Gastrocnemius medialis (tissue), 4 donors: Measurements from ENCODE around the gene STOX2. TPM values are rescaled to one million over a fixed set of nuclear protein-coding genes. Genes with fewer than 3 reads are reported as not detected.

ENCODE experiments used
- ATAC-seq, 2 donors: fragments of 150-250 bp; one replicate each; pipeline ENCODE4 v1.9.1; 2016
- DNase-seq, 2 donors: peaks; one replicate each; pipeline ENCODE4 v3.0.0-alpha.2; 2019
- H3K27ac ChIP-seq, 4 donors: fragments of 200-600 bp; sonication (generic); 1 replicate in 1 of 4; 2 replicates in 3 of 4; pipeline ENCODE4 v1.5.1; 2016 to 2018; ENCODE audit warnings: mild to moderate bottlenecking in 2 of 4, moderate library complexity in 1 of 4
- H3K27me3 ChIP-seq, 3 donors: fragments of 200-600 bp; sonication (generic) in 2 of 3; 1 replicate in 1 of 3; 2 replicates in 2 of 3; pipeline versions ENCODE4 v1.5.1 to v1.6.0; 2016 to 2019; ENCODE audit warnings: mild to moderate bottlenecking in 1 of 3, moderate library complexity in 1 of 3
- H3K36me3 ChIP-seq, 2 donors: fragments of 200-600 bp; sonication (generic) in 1 of 2; one replicate each; pipeline ENCODE4 v1.5.1; 2017 to 2018
- H3K4me1 ChIP-seq, 2 donors: fragments of 200-600 bp; sonication (generic) in 1 of 2; one replicate each; pipeline ENCODE4 v1.5.1; 2016 to 2017; ENCODE audit warnings: mild to moderate bottlenecking in 2 of 2
- H3K4me3 ChIP-seq, 4 donors: fragments of 200-600 bp; sonication (generic) in 3 of 4; 1 replicate in 1 of 4; 2 replicates in 3 of 4; pipeline ENCODE4 v1.5.1; 2016 to 2019; ENCODE audit warnings: mild to moderate bottlenecking in 2 of 4
- H3K9me3 ChIP-seq, 3 donors: fragments of 200-600 bp; sonication (generic) in 2 of 3; 1 replicate in 1 of 3; 2 replicates in 2 of 3; pipeline ENCODE4 v1.5.1; 2016 to 2019
- CTCF ChIP-seq, 5 experiments: fragments of 450-650 bp in 3 of 5; fragments of 200-600 bp in 2 of 5; sonication (generic) in 2 of 5; IDR thresholded peaks in 4 of 5; conservative IDR thresholded peaks in 1 of 5; 1 replicate in 4 of 5; 2 replicates in 1 of 5; pipeline ENCODE4 v1.5.1; 2016 to 2019; ENCODE audit warnings: antibody characterized with exemption in 5 of 5, mild to moderate bottlenecking in 3 of 5, moderate library complexity in 3 of 5
- POLR2A ChIP-seq, 2 donors: fragments of 450-650 bp; IDR thresholded peaks; one replicate each; pipeline ENCODE4 v1.6.1; 2017; ENCODE audit warnings: antibody characterized with exemption in 2 of 2, mild to moderate bottlenecking in 2 of 2, moderate library complexity in 2 of 2
- in situ Hi-C, 4 donors: fragments of 200-750 bp; cut with MboI; loops; one replicate each; pipeline versions ENCODE4 v1.15.0 to v1.8.0; 2017; ENCODE audit warnings: low sequenced_read_pairs in 4 of 4
- intact Hi-C: fragments of 100-400 bp; cut with DNase I; formaldehyde crosslinking; loops from one replicate; pipeline ENCODE4 v1.15.1; 2023; ENCODE audit warnings: low total_unique reads
- total RNA-seq, 4 donors: library from RNA; depleted of rRNA; stranded (reverse); fragments of >200 nt; gene quantifications; one replicate each; pipeline versions ENCODE4 v1.1.0 to v1.2.3, GENCODE V29; 2016

STOX2 gene
- total RNA-seq, 4 donors from 2014 or later: 3.3 to 8.3 (median 5.9) TPM

GRCh38 chr4:183907871-183908683 lies 3.0 kb downstream of the STOX2 start:
- in situ Hi-C loops: no loop called here
- no peaks in the 10 kb centered on the region for H3K27me3 ChIP-seq
- peaks cover 12 to 17% of the 10 kb centered on the region in 2 donors for H3K4me1 ChIP-seq
- TF ChIP-seq CTCF (IDR thresholded peaks at IDR 0.05 in 4 of 5, conservative IDR thresholded peaks at IDR 0.05 in 1 of 5) (no peak), POLR2A (IDR thresholded peaks at IDR 0.05) (no peak)
- H3K36me3 ChIP-seq: no peaks in the 10 kb centered on the region
- no peak for DNase-seq
- H3K27ac ChIP-seq: no peak overlapping the region
- intact Hi-C loops: no loop called here
- H3K9me3 ChIP-seq: no peaks in the 10 kb centered on the region
- H3K4me3 ChIP-seq: no peak overlapping the region
- no peak for ATAC-seq

DNA sequence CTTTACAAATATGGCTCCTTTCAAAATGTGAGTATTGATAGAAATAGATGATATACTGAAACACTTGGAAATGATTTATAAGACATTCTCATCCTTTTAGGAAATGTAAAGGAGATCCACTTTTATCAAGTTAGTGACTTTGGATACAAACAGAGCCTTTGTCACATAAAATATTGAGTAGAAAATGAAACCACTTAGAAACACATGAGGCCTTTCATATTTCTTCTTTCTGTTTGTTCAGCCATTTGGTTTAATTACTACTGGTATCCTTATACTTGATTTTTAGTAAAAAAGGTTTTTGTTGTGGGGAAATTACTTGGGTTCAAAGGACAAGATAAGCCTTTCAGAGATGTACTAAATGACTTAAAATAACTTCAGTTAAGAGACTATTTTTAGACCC lies 4.1 kb downstream of the STOX2 start:
- intact Hi-C loops: no loop called here
- DNase-seq: no peak
- Histone ChIP-seq H3K4me3 (no peak overlapping the region), H3K36me3 (no peaks in the 10 kb centered on the region), H3K9me3 (no peaks in the 10 kb centered on the region), H3K27me3 (no peaks in the 10 kb centered on the region), H3K4me1 (peaks cover 12 to 17% of the 10 kb centered on the region in 2 donors), H3K27ac (no peak overlapping the region)
- ATAC-seq: no peak
- no peak for TF ChIP-seq CTCF (IDR thresholded peaks at IDR 0.05 in 4 of 5, conservative IDR thresholded peaks at IDR 0.05 in 1 of 5)
- TF ChIP-seq POLR2A (IDR thresholded peaks at IDR 0.05): no peak
- in situ Hi-C loops: no loop called here

GRCh38 chr4:183909801-183910200 lies 4.7 kb downstream of the STOX2 start:
- peaks cover 12 to 17% of the 10 kb centered on the region in 2 donors for H3K4me1 ChIP-seq
- no peak for DNase-seq
- no peak overlapping the region for H3K27ac ChIP-seq
- in situ Hi-C loops: no loop called here
- no peaks in the 10 kb centered on the region for H3K36me3 ChIP-seq
- TF ChIP-seq CTCF (IDR thresholded peaks at IDR 0.05 in 4 of 5, conservative IDR thresholded peaks at IDR 0.05 in 1 of 5) (no peak), POLR2A (IDR thresholded peaks at IDR 0.05) (no peak)
- intact Hi-C loops: no loop called here
- no peak for ATAC-seq
- H3K9me3 ChIP-seq: no peaks in the 10 kb centered on the region
- no peaks in the 10 kb centered on the region for H3K27me3 ChIP-seq
- no peak overlapping the region for H3K4me3 ChIP-seq

GRCh38 chr4:183912585-183912984 lies 7.5 kb downstream of the STOX2 start:
- H3K9me3 ChIP-seq: no peaks in the 10 kb centered on the region
- no peak for TF ChIP-seq POLR2A (IDR thresholded peaks at IDR 0.05)
- TF ChIP-seq CTCF (IDR thresholded peaks at IDR 0.05 in 4 of 5, conservative IDR thresholded peaks at IDR 0.05 in 1 of 5): no peak
- H3K4me3 ChIP-seq: no peak overlapping the region
- H3K4me1 ChIP-seq: peaks cover 0 to 3% of the 10 kb centered on the region in 2 donors
- no peaks in the 10 kb centered on the region for H3K27me3 ChIP-seq
- ATAC-seq (no peak), DNase-seq (no peak)
- in situ Hi-C loops: no loop called here
- intact Hi-C loops: no loop called here
- H3K36me3 ChIP-seq: no peaks in the 10 kb centered on the region
- H3K27ac ChIP-seq: no peak overlapping the region
